GM21515 (cell line): Measurements from ENCODE around the gene SLC45A2.

ENCODE experiments used
- ATAC-seq: cut with Tn5 transposase; IDR thresholded peaks from one replicate; pipeline ENCODE4 v1.9.1; 2021; ENCODE audit not compliant: unreplicated experiment

Gene SLC45A2

GRCh38 chr5:34007621-34008600, 23.4 kb upstream of the SLC45A2 start, which contains the start of gene AMACR:
Gene AMACR (minus strand): TSS chr5:34008050. CDS start chr5:34008019, 31 bp downstream.
- peak; percentile 95 for ATAC-seq

GRCh38 chr5:34007201-34007620, 22.7 kb upstream of the SLC45A2 start:
- ATAC-seq = no peak

- ATAC-seq = no peak
These were observed 21.2 kb upstream of the SLC45A2 start for GRCh38 chr5:34005681-34006080.

- no peak for ATAC-seq
These were observed 20.7 kb upstream of the SLC45A2 start for GRCh38 chr5:34005211-34005610.

- ATAC-seq = no peak
These were observed 19.4 kb upstream of the SLC45A2 start for GRCh38 chr5:34003941-34004340.

- ATAC-seq = no peak
These were observed 18.3 kb upstream of the SLC45A2 start for GRCh38 chr5:34002629-34003328.

GRCh38 chr5:34001241-34001841, 16.8 kb upstream of the SLC45A2 start:
- ATAC-seq = no peak

GRCh38 chr5:33999978-34000377, 15.5 kb upstream of the SLC45A2 start:
- no peak for ATAC-seq

GRCh38 chr5:33997331-33997983, 13.0 kb upstream of the SLC45A2 start:
- peak; percentile 66 for ATAC-seq

GRCh38 chr5:33995865-33996264, 11.4 kb upstream of the SLC45A2 start:
- ATAC-seq = no peak

- no peak for ATAC-seq
These were observed 10.4 kb upstream of the SLC45A2 start for GRCh38 chr5:33994845-33995244.

GRCh38 chr5:33992864-33993263, 8.4 kb upstream of the SLC45A2 start:
- ATAC-seq = no peak

GRCh38 chr5:33985447-33985846, 954 bp upstream of the SLC45A2 start:
- no peak for ATAC-seq

- ATAC-seq = no peak
These were observed 315 bp downstream of the SLC45A2 start for GRCh38 chr5:33984178-33984577.

- no peak for ATAC-seq
These were observed 2.9 kb downstream of the SLC45A2 start for GRCh38 chr5:33981408-33982162.

GRCh38 chr5:33980030-33980429, 4.5 kb downstream of the SLC45A2 start:
- no peak for ATAC-seq

GRCh38 chr5:33978306-33978705, 6.2 kb downstream of the SLC45A2 start:
- no peak for ATAC-seq

- no peak for ATAC-seq
These were observed 8.2 kb downstream of the SLC45A2 start for GRCh38 chr5:33976307-33976706.

- no peak for ATAC-seq
These were observed 8.6 kb downstream of the SLC45A2 start for GRCh38 chr5:33975852-33976251.

- ATAC-seq = peak; percentile 62
These were observed 11.2 kb downstream of the SLC45A2 start for GRCh38 chr5:33973271-33973670.
